Tibial nerve (tissue), 4 donors: ENCODE measurements around the gene AFMID. TPM values are rescaled to one million over a fixed set of nuclear protein-coding genes. Genes with fewer than 3 reads are reported as not detected.
"Not testable (repeated sequence)": the region's sequence is repeated elsewhere in the genome, so short reads cannot be mapped to it uniquely, and the experiment has no call there.

Experiments
- DNase-seq, 2 donors: peaks; one replicate each; pipeline ENCODE4 v3.0.0-alpha.2; 2019; ENCODE audit warnings: low spot score in 2 of 2
- H3K27ac ChIP-seq, 4 donors: fragments of 200-600 bp; sonication (generic) in 3 of 4; one replicate each; pipeline ENCODE4 v1.5.1; 2017 to 2019; ENCODE audit warnings: mild to moderate bottlenecking in 1 of 4
- H3K27me3 ChIP-seq, 2 donors: fragments of 200-600 bp; sonication (generic) in 1 of 2; one replicate each; pipeline versions ENCODE4 v1.5.1 to v1.6.0; 2017 to 2019
- H3K36me3 ChIP-seq, 3 donors: fragments of 200-600 bp; sonication (generic); one replicate each; pipeline ENCODE4 v1.5.1; 2018 to 2019
- H3K4me1 ChIP-seq, 4 donors: fragments of 200-600 bp; sonication (generic) in 3 of 4; one replicate each; pipeline ENCODE4 v1.5.1; 2017 to 2019
- H3K4me3 ChIP-seq, 4 donors: fragments of 200-600 bp; sonication (generic) in 3 of 4; one replicate each; pipeline ENCODE4 v1.5.1; 2017 to 2019; ENCODE audit warnings: mild to moderate bottlenecking in 1 of 4, moderate library complexity in 1 of 4
- H3K9me3 ChIP-seq, 4 donors: fragments of 200-600 bp; sonication (generic) in 3 of 4; one replicate each; pipeline ENCODE4 v1.5.1; 2017 to 2019
- EP300 ChIP-seq, 2 donors: sonication (generic); formaldehyde crosslinking; IDR thresholded peaks; one replicate each; pipeline ENCODE4 v1.6.1; 2017; ENCODE audit warnings: antibody characterized with exemption in 2 of 2, mild to moderate bottlenecking in 1 of 2
- POLR2A ChIP-seq, 2 donors: fragments of 450-650 bp; IDR thresholded peaks; one replicate each; pipeline ENCODE4 v1.6.1; 2017; ENCODE audit warnings: antibody characterized with exemption in 2 of 2, mild to moderate bottlenecking in 2 of 2, moderate library complexity in 2 of 2
- WGBS, 2 donors: methylation state at CpG; one replicate each; pipeline ENCODE4 v1.1.5; 2018; 5-methylcytosine and 5-hydroxymethylcytosine counted together
- total RNA-seq, 4 donors: library from RNA; depleted of rRNA; stranded (reverse); fragments of >200 nt; gene quantifications; one replicate each; pipeline ENCODE4 v1.1.0, GENCODE V29; 2016
- TF ChIP-seq, protein P1 (sequence below), 5 experiments: fragments of 200-600 bp in 3 of 5; fragments of 450-650 bp in 2 of 5; sonication (generic) in 3 of 5; IDR thresholded peaks; one replicate each; pipeline ENCODE4 v1.5.1; 2016 to 2019; ENCODE audit warnings: antibody characterized with exemption in 5 of 5, mild to moderate bottlenecking in 3 of 5, moderate library complexity in 2 of 5

The AFMID gene
- total RNA-seq, 4 donors from 2014 or later = 29.7 to 40.6 (median 37.7) TPM

DNA sequence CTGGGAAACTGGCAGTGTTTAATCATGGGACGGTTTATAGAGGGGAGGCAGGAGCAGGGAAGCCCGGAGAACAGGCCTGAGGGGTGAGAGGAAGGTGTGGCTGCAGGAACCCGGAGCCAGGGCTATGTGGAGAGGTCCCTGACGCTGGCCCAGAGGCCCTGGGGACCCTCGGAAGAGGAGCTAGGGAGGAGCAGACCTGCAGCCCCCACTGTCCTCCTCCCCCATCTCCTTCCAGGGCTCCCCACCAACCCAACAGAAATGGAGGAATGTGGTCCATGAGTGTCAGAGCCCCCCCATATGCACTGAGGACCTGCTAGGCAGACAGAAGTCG is 64.6 kb downstream of the AFMID start:
- WGBS, 2 donors = 37 to 59% methylated on average over 5 to 6 of the region's 6 CpGs
- no peaks in the 10 kb centered on the region for H3K9me3 ChIP-seq
- H3K27me3 ChIP-seq = no peaks in the 10 kb centered on the region
- TF ChIP-seq POLR2A (IDR thresholded peaks at IDR 0.05) = no peak
- TF ChIP-seq EP300 (IDR thresholded peaks at IDR 0.05) = no peak
- TF ChIP-seq, protein P1, sequence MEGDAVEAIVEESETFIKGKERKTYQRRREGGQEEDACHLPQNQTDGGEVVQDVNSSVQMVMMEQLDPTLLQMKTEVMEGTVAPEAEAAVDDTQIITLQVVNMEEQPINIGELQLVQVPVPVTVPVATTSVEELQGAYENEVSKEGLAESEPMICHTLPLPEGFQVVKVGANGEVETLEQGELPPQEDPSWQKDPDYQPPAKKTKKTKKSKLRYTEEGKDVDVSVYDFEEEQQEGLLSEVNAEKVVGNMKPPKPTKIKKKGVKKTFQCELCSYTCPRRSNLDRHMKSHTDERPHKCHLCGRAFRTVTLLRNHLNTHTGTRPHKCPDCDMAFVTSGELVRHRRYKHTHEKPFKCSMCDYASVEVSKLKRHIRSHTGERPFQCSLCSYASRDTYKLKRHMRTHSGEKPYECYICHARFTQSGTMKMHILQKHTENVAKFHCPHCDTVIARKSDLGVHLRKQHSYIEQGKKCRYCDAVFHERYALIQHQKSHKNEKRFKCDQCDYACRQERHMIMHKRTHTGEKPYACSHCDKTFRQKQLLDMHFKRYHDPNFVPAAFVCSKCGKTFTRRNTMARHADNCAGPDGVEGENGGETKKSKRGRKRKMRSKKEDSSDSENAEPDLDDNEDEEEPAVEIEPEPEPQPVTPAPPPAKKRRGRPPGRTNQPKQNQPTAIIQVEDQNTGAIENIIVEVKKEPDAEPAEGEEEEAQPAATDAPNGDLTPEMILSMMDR (IDR thresholded peaks at IDR 0.05) = no peak
- H3K36me3 ChIP-seq = no peaks in the 10 kb centered on the region
- no peak for DNase-seq
- peaks cover 0 to 23% (median 18%) of the 10 kb centered on the region in 4 donors for H3K4me1 ChIP-seq
- no peak overlapping the region for H3K27ac ChIP-seq
- no peak overlapping the region for H3K4me3 ChIP-seq

DNA sequence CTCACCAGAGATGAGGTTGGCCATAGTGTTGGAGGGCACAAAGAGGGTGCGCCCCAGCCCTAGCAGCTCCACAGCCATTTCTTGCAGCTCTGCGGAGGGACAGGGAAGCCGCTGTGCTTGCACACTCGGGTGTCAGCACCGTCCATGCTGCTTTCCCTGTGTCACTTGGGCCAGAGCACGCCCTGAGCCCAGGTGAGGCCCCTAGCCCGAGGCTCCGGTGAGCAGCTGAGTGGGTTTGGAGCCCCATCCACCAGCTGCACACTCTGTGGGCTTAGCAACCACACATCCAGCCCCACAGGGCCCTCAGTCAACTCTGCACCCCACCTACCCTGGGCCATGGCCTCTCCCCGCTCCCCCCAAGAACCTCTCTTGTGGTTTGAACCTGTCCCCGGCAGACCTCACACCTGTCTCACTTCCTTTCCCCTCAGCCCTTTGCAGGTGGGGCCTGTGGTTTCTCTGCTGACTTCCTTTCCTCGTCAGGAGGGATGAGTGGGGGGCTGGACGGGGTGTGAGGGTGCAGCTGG is 65.0 kb downstream of the AFMID start:
- Histone ChIP-seq H3K27me3 (no peaks in the 10 kb centered on the region), H3K4me3 (no peak overlapping the region), H3K27ac (no peak overlapping the region), H3K36me3 (no peaks in the 10 kb centered on the region), H3K9me3 (no peaks in the 10 kb centered on the region), H3K4me1 (peaks cover 0 to 26% (median 18%) of the 10 kb centered on the region in 4 donors)
- WGBS, 2 donors = 71 to 76% methylated on average over 5 to 12 of the region's 12 CpGs
- no peak for DNase-seq
- no peak for TF ChIP-seq EP300 (IDR thresholded peaks at IDR 0.05)
- TF ChIP-seq, protein P1 (IDR thresholded peaks at IDR 0.05) = no peak
- TF ChIP-seq POLR2A (IDR thresholded peaks at IDR 0.05) = no peak

DNA sequence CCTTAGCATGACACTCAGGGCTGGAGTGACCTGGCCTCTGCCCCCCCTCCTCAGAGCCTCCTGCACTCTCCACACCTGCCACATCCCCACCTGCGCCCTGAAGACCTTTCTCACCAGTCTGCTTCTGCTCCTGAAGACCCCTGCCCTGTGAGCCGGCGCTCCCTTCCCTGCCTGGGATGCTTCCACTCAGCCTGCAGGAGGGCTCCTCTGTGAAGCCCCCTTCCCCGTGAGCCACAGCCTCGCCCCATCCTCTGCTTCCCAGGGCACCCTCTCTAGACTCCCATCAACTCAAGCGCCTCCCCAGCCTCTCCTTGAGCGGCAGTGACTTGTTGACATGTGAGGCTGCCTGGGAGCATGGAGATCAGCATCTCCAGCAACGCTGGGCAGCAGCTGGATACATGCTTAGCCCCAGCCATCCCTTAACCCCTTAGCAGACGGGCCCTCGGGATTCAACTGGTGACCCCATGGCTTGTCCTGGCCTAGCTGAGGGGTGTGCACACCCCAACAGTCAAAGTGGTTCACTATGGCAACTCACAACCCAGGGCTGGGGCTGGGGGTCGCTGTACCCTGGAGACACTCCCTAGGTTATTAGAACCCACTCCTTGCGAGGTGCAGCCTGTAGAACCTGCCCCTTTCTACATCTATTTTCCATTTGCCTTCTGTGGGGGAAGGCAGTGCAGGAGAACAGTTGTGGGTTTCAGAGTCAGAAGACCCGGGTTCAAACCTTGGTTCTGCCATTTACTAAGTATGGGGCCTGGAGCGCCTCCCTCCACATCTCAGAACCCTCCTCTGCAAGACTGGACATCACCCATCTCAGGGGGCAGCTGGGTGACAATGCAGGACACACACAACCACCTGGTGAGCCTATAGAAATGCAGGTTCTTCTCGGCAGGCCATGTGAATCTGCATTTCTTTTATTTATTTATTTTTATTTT is 65.8 kb downstream of the AFMID start:
- H3K36me3 ChIP-seq = no peaks in the 10 kb centered on the region
- 67 to 78% methylated on average over 15 of the region's 15 CpGs for WGBS, 2 donors
- no peaks in the 10 kb centered on the region for H3K9me3 ChIP-seq
- no peak overlapping the region for H3K4me3 ChIP-seq
- DNase-seq = no peak
- TF ChIP-seq EP300 (IDR thresholded peaks at IDR 0.05) = no peak
- TF ChIP-seq POLR2A (IDR thresholded peaks at IDR 0.05) = no peak
- TF ChIP-seq, protein P1 (IDR thresholded peaks at IDR 0.05) = no peak
- H3K27me3 ChIP-seq = no peaks in the 10 kb centered on the region
- peaks cover 0 to 34% (median 20%) of the 10 kb centered on the region in 4 donors for H3K4me1 ChIP-seq
- H3K27ac ChIP-seq = no peak overlapping the region

DNA sequence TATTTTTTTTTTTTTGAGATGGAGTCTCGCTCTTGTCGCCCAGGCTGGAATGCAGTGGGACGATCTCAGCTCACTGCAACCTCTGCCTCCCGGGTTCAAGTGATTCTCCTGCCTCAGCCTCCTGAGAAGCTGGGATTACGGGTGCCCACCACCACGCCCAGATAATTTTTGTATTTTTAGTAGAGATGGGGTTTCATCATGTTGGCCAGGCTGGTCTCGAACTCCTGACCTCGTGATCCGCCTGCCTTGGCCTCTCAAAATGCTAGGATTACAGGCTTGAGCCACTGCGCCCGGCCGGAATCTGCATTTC is 66.4 kb downstream of the AFMID start:
- not testable (repeated sequence) for DNase-seq, H3K27me3 ChIP-seq, H3K27ac ChIP-seq, H3K9me3 ChIP-seq, H3K36me3 ChIP-seq
- peak overlapping the region in 3 of 4 donors; percentile 78 to 99 (median 85) for H3K4me3 ChIP-seq
- peaks cover 0 to 40% (median 23%) of the 10 kb centered on the region in 4 donors for H3K4me1 ChIP-seq
- 82 to 85% methylated on average over 12 of the region's 12 CpGs for WGBS, 2 donors

DNA sequence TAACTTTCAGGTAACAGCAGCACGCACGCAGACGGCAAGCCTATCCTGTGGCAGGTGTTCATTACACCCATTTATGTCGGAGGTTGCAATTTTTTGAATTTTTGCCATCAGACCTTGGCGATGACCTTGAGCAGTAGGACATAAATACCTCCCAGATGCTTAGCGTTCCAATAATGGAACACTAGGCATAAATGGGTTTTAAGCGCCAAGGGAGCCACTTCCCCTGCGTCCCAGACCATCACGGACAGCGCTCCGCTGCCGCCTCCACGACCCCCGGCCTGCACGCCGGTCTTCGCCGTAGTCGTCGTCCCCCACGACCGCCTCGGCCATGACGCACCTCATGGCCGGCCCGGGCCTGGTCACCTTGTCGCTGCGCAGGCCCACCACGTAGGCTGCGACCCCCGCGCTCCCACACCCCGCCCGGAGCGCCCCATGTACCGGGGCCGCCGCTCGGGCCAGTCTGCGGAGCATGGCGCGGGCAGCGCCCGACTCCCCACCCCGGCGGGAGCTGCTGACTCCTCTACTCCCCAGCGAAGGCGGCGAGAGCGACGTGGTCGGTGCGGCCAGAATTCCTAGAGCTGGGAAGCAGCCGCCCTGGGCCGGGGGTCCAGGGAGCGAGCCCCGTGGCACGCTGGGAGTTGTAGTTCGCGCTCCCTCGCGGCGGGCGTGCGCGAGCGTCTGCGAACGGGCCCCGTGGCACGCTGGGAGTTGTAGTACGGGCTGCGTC is 66.9 kb downstream of the AFMID start:
- Histone ChIP-seq H3K9me3 (no peaks in the 10 kb centered on the region), H3K4me1 (peaks cover 0 to 46% (median 25%) of the 10 kb centered on the region in 4 donors), H3K27me3 (peaks cover 0 to 6% of the 10 kb centered on the region in 2 donors), H3K36me3 (no peaks in the 10 kb centered on the region), H3K4me3 (peak overlapping the region; percentile 78 to 99 (median 90)), H3K27ac (peak overlapping the region; percentile 74 to 91 (median 88))
- 3 to 7% methylated on average over 29 to 62 of the region's 73 CpGs for WGBS, 2 donors
- DNase-seq = peak; percentile 69 to 73
- TF ChIP-seq, protein P1 (IDR thresholded peaks at IDR 0.05) = peak in 1 of 5 experiments; percentile 40
- TF ChIP-seq EP300 (IDR thresholded peaks at IDR 0.05) = peak in 1 of 2 donors; percentile 76
- TF ChIP-seq POLR2A (IDR thresholded peaks at IDR 0.05) = peak in 1 of 2 donors; percentile 36
